ACC112 (cell line): ENCODE results near the gene CD200R1.

Experiments used
- H2AFZ ChIP-seq: fragments of 200-600 bp; sonication (generic); one replicate; pipeline ENCODE4 v1.6.0; 2017; ENCODE audit warnings: antibody characterized with exemption, low read length; ENCODE audit not compliant: unreplicated experiment
- H3K27ac ChIP-seq: fragments of 200-600 bp; sonication (generic); 2 replicates; pipeline ENCODE4 v1.5.1; 2014; ENCODE audit warnings: low read depth, mild to moderate bottlenecking, antibody characterized with exemption, low read length, moderate library complexity
- H3K27me3 ChIP-seq: fragments of 200-600 bp; sonication (generic); 2 replicates; pipeline ENCODE4 v1.6.1; 2014; ENCODE audit warnings: mild to moderate bottlenecking, antibody characterized with exemption, low read length, moderate library complexity, mixed read lengths; ENCODE audit not compliant: insufficient read depth
- H3K36me3 ChIP-seq: fragments of 200-600 bp; sonication (generic); 2 replicates; pipeline ENCODE4 v1.6.1; 2016; ENCODE audit warnings: mild to moderate bottlenecking, antibody characterized with exemption, low read length, moderate library complexity, mixed read lengths; ENCODE audit not compliant: insufficient read depth
- H3K4me1 ChIP-seq: fragments of 200-600 bp; sonication (generic); one replicate; pipeline ENCODE4 v1.6.1; 2016; ENCODE audit warnings: low read length, mixed read lengths; ENCODE audit not compliant: insufficient read depth, unreplicated experiment, control insufficient read depth
- H3K4me3 ChIP-seq: fragments of 200-600 bp; sonication (generic); 2 replicates; pipeline ENCODE4 v1.5.1; 2014; ENCODE audit warnings: mild to moderate bottlenecking, low read depth, low read length
- H3K79me2 ChIP-seq: fragments of 200-600 bp; sonication (generic); one replicate; pipeline ENCODE4 v1.6.0; 2016; ENCODE audit warnings: low read length; ENCODE audit not compliant: control insufficient read depth, unreplicated experiment, insufficient read depth

The CD200R1 gene

DNA sequence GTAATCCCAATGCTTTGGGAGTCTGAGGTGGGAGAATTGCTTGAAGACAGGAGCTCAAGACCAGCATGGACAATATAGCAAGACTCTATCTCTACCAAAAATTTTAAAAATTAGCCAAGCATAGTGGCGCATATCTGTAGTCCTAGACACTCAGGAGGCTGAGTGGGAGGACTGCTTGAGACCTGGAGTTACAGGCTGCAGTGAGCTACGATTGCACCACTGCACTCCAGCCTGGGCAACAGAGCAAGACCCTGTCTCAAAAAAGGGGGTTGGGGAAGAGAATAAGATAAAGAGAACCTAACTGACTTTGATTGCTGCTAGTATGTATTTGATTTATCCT is 755 bp downstream of the CD200R1 start:
- H3K27ac ChIP-seq, result no peak overlapping the region
- H3K36me3 ChIP-seq, result no peaks in the 10 kb centered on the region
- no peaks in the 10 kb centered on the region for H3K4me1 ChIP-seq
- no peaks in the 10 kb centered on the region for H3K79me2 ChIP-seq
- H2AFZ ChIP-seq, result no peak overlapping the region
- H3K4me3 ChIP-seq, result no peak overlapping the region
- H3K27me3 ChIP-seq, result peaks cover 7% of the 10 kb centered on the region

DNA sequence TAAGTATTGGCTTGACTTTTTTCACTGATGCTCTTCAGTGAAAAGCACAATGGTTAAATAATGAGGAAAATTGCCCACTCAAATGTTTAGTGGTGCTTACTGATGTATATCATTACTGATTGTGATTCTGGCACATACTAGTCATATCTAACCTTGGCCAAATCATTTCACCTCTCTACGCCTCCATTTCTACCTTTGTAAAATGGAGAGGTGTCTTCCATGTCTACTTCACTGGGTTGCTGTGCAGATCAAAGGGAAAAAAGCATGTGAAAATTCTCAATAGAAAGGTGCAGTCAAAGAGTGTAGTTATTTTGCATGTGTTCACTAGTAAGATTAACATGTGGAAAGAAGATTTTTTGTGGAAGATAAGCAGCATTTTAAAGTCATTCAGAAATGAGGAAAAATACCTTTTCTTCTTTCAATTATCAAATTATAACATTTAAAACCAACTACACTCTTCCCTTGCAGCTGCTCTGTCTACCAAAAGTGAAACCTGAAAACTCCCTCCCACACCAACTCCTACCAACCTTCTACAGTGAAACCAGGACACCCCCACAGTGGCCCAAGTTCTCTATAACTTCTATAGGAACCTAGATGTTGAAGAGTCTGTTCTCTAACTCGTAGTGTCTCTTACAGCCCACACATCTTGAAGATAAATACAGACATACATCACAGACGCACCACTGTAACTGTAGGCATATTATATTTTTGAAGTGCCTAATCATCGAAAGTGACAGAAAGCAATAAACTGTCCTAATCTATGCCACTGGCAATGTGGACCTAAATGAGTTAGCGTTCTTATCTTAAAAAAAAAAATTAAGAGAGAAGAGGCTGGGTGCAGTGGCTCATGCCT is 1.4 kb downstream of the CD200R1 start:
- Histone ChIP-seq H3K27me3 (peaks cover 7% of the 10 kb centered on the region), H3K4me3 (no peak overlapping the region), H3K36me3 (no peaks in the 10 kb centered on the region), H2AFZ (no peak overlapping the region), H3K27ac (no peak overlapping the region), H3K4me1 (no peaks in the 10 kb centered on the region), H3K79me2 (no peaks in the 10 kb centered on the region)

DNA sequence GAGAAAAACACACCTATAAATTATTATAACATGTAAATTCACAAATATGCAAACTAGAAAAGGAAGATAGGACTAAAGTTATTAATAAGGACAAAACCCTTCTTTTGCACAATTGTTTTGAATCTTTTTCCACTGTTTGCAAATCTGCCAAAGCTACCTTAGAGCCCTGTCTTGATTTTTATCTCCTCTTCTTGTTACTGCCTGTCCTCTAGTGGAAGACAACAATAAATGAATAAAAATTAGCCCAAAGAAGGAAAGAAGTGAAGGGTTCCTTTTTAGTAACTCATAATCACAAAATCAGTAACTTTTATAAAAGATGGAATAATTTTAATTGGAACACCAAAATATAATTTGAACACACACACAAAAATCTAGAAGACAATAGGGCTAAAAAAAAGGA is 2.7 kb downstream of the CD200R1 start:
- Histone ChIP-seq H2AFZ (no peak overlapping the region), H3K4me3 (no peak overlapping the region), H3K4me1 (no peaks in the 10 kb centered on the region), H3K79me2 (no peaks in the 10 kb centered on the region), H3K36me3 (no peaks in the 10 kb centered on the region), H3K27ac (no peak overlapping the region), H3K27me3 (peaks cover 10% of the 10 kb centered on the region)

DNA sequence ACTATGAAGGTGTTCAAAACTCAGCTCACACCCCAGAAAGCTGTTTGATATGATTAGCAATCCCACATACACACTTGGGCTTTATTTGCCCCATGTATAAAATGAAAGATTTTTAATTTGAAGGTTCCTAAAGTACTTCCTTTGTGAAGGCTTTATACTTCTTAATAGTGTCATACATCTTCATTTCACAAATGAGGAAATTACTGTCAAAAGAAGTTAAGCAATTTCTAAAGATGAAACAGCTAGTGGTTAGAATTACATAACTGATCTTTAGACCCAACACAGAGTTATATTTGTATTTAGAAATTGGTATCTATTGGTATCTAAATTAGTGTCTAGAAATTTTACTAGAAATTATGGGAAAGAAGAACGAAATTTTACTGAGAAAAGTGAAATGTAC is 7.1 kb downstream of the CD200R1 start:
- H3K27me3 ChIP-seq, result peaks cover 23% of the 10 kb centered on the region
- no peak overlapping the region for H3K4me3 ChIP-seq
- no peak overlapping the region for H2AFZ ChIP-seq
- H3K27ac ChIP-seq, result no peak overlapping the region
- no peaks in the 10 kb centered on the region for H3K79me2 ChIP-seq
- H3K4me1 ChIP-seq, result no peaks in the 10 kb centered on the region
- no peaks in the 10 kb centered on the region for H3K36me3 ChIP-seq

DNA sequence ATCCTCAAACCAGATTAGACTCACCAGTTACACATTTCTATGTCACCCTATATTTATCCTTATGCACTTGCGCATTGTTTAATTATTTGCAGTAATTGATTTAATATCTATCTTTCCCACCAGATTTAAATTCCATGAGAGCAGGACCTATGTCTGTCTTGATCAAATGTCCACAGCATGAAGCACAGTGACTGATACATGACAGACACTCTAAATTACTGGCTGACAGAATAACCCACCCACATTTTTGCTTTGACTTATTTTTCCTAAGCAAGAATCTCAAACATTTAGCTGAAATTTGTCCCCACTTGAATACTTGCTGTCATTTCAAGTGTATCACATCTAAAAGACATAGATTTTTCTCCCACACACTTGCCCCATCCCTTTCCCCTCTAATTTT is 7.5 kb downstream of the CD200R1 start:
- Histone ChIP-seq H3K27me3 (peaks cover 23% of the 10 kb centered on the region), H3K4me3 (no peak overlapping the region), H2AFZ (no peak overlapping the region), H3K79me2 (no peaks in the 10 kb centered on the region), H3K27ac (no peak overlapping the region), H3K36me3 (no peaks in the 10 kb centered on the region), H3K4me1 (no peaks in the 10 kb centered on the region)

DNA sequence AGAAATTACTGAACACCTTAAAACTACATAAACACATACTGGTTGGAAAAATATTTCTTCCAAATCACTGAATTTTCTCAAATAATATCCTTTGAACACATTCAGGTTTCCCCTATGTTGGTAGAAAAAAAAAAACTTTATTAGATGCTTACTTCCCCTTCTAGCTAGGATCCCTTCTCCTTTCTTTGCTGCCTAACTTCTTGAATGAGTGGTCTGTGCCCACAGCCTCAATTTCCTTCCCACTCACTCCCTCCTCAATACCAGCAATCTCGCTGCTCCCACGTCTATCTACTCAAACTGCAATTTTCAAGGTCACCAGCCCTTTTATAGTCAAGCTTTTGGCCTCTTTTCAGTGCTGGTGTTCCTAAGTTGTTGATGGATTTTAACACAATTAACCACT is 8.3 kb downstream of the CD200R1 start:
- H3K27me3 ChIP-seq, result peaks cover 20% of the 10 kb centered on the region
- H3K36me3 ChIP-seq, result no peaks in the 10 kb centered on the region
- H3K4me3 ChIP-seq, result no peak overlapping the region
- H3K4me1 ChIP-seq, result no peaks in the 10 kb centered on the region
- no peak overlapping the region for H3K27ac ChIP-seq
- no peaks in the 10 kb centered on the region for H3K79me2 ChIP-seq
- no peak overlapping the region for H2AFZ ChIP-seq

DNA sequence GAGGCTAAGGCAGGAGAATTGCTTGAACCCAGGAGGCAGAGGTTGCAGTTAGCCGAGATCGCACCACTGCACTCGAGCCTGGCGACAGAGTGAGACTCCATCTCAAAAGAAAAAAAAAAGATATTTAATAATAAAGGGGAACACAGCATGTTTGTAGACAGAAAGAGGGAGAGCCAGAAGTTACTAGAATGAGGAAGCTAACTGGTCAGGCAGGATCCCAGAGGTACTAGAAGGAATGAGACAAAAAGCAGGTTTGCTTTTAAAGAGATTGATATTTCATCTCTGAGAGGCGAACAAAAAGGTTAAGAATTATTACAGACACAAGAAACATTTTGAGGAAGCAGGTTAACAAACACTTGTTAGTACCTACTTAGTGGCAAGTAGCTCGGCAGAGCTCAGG is 9.2 kb downstream of the CD200R1 start:
- peaks cover 16% of the 10 kb centered on the region for H3K27me3 ChIP-seq
- H3K4me3 ChIP-seq, result no peak overlapping the region
- H2AFZ ChIP-seq, result no peak overlapping the region
- no peaks in the 10 kb centered on the region for H3K36me3 ChIP-seq
- H3K79me2 ChIP-seq, result no peaks in the 10 kb centered on the region
- no peaks in the 10 kb centered on the region for H3K4me1 ChIP-seq
- H3K27ac ChIP-seq, result no peak overlapping the region

DNA sequence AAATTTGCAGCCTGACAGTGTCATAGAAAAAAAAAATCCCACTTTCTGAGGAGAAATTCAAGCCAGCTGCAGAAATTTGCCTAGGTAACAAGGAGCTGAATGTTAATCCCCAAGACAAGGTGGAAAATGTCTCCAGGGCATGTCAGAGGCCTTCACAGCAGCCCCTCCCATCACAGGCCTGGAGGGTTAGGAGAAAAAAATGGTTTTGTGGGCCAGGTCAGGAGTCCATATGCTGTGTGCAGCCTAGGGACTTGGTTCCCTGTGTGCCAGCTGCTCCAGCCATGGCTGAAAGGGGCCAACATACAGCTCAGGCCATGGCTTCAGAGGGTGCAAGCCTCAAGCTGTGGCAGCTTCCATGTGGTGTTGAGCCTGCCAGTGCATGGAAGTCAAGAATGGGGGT is 11.2 kb downstream of the CD200R1 start:
- Histone ChIP-seq H3K4me3 (no peak overlapping the region), H3K79me2 (no peaks in the 10 kb centered on the region), H3K27ac (no peak overlapping the region), H2AFZ (no peak overlapping the region), H3K27me3 (peaks cover 19% of the 10 kb centered on the region), H3K36me3 (no peaks in the 10 kb centered on the region), H3K4me1 (no peaks in the 10 kb centered on the region)

DNA sequence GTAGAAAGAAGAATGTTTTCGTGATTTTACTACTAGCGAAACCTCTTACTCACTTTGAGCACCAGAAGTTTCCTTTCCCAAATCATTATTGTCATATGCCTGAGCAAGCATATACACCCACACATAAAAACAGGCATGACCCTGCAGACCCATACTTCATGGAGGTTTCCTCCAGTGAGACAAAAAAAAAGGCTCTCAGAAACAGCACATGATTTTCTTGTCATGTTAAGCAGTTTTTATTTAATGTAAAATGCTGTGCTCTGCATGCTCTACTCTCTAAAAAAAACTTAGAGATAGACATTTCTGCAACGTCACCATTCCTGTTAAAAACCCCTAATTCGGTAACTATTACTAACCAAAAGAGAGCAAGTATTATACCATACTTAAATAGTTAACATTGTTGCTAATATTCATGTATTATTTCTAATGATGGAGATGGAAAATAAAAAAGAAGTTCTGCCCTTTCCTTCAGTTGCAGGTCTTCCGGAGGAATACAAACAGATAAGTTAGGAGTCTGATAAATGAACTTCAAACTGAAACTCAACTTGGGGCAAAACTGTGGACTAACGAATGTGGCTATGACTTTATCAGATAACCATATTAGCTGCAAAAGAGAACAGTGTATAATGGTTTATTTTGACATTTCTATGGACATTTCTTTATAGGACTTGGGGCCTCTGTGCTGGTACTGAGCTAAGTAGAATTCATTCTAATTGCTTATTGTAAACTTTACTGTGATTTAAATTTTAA is 15.9 kb downstream of the CD200R1 start:
- H3K36me3 ChIP-seq, result no peaks in the 10 kb centered on the region
- no peaks in the 10 kb centered on the region for H3K4me1 ChIP-seq
- H3K27me3 ChIP-seq, result 0 out of 2 replicates have a peak, but pooled peaks cover 11% of the 10 kb centered on the region
- H3K27ac ChIP-seq, result no peak overlapping the region
- H3K4me3 ChIP-seq, result peak overlapping the region; percentile 24
- peak overlapping the region; percentile 12 for H2AFZ ChIP-seq
- no peaks in the 10 kb centered on the region for H3K79me2 ChIP-seq

DNA sequence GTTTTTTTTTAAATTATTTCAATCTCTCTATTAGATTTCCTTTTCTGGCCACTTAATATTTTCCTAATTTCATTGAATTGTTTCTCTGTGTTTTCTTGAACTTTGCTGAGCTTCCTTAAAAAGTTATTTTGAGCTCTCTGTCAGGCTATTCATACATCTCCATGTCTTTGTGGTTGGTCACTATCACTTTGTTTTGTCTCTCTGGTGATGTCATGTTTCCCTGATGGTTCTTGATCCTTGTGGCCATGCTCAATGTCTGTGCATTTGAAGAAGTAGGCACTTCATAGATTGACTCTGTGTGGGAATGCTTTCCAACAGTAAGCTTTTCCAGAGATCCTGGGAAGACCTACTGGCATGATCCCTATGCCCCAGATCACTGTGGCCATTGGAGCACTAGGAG is 18.6 kb downstream of the CD200R1 start:
- H3K4me1 ChIP-seq, result no peaks in the 10 kb centered on the region
- H3K36me3 ChIP-seq, result no peaks in the 10 kb centered on the region
- H3K27ac ChIP-seq, result no peak overlapping the region
- H3K79me2 ChIP-seq, result no peaks in the 10 kb centered on the region
- H3K4me3 ChIP-seq, result no peak overlapping the region
- 0 out of 2 replicates have a peak, but pooled peaks cover 11% of the 10 kb centered on the region for H3K27me3 ChIP-seq
- H2AFZ ChIP-seq, result no peak overlapping the region

DNA sequence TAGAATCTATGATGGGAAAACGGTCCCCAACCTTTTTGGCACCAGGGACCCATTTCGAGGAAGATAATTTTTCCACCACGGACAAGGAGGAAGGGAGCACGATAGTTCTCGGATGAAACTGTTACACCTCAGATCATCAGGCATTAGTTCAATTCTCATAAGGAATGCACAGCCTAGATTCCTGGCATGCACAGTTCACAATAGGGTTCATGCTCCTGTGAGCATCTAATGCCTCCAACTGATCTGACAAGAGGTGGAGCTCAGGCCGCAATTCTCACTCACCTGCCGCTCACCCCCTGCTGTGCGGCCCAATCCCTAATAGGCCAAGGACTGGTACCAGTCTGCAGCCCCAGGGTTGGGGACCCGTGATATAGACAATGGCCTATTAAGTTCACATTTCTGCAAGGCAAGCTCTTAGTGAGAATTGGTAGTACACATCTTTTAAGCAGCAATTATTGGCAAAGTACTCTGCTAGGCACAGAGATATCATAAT is 26.5 kb downstream of the CD200R1 start:
- no peak overlapping the region for H2AFZ ChIP-seq
- H3K4me1 ChIP-seq, result no peaks in the 10 kb centered on the region
- peaks cover 4% of the 10 kb centered on the region; the same call in 1 of the 2 replicates for H3K27me3 ChIP-seq
- H3K27ac ChIP-seq, result no peak overlapping the region
- no peaks in the 10 kb centered on the region for H3K79me2 ChIP-seq
- no peak overlapping the region for H3K4me3 ChIP-seq
- H3K36me3 ChIP-seq, result no peaks in the 10 kb centered on the region
